ENCODE results near the gene MTM1. TPM values are rescaled to one million over a fixed set of nuclear protein-coding genes. Genes with fewer than 3 reads are reported as not detected.

The MTM1 gene
- total RNA-seq, 3 donors from 2014 or later (not counting 1 experiment from before 2014, with no cell fraction given), result 4.8 to 16.6 (median 6.1) TPM

- no peaks in the 10 kb centered on the region for H3K4me1 ChIP-seq (ENCODE audit: control insufficient read depth, insufficient read depth, low read length)
- no peaks in the 10 kb centered on the region for H3K9me3 Mint-ChIP-seq
- H3K4me1 Mint-ChIP-seq, result peaks cover 0 to 5% of the 10 kb centered on the region in 2 donors
- ATAC-seq, result no peak
- TF ChIP-seq CTCF (IDR thresholded peaks at IDR 0.05), result no peak
- no peak overlapping the region for H3K27ac Mint-ChIP-seq
- intact Hi-C loops (cut with micrococcal nuclease), result no loop called here
- no peaks in the 10 kb centered on the region for H3K27me3 ChIP-seq (ENCODE audit: control insufficient read depth, insufficient read depth, low read length)
- H3K36me3 Mint-ChIP-seq, result no peaks in the 10 kb centered on the region
- H3K9me3 ChIP-seq (ENCODE audit: control insufficient read depth, insufficient read depth, low read length), result no peaks in the 10 kb centered on the region
- no peak overlapping the region for H3K4me3 Mint-ChIP-seq
- no CpG with 5 or more reads among the region's 1 CpG for WGBS (ENCODE audit: insufficient coverage)
- DNase-seq, result no peak
- no peak overlapping the region for H3K4me3 ChIP-seq (ENCODE audit: low read length)
- H3K27ac ChIP-seq (ENCODE audit: low read length), result no peak overlapping the region
- peaks cover 6% of the 10 kb centered on the region for H3K36me3 ChIP-seq (ENCODE audit: control insufficient read depth, insufficient read depth, low read length)
- H3K27me3 Mint-ChIP-seq (ENCODE audit: low read depth in 2 of 2), result no peaks in the 10 kb centered on the region
These were observed 26.2 kb downstream of the MTM1 start for GRCh38 chrX:150594584-150594983.

- WGBS (ENCODE audit: insufficient coverage), result no CpG with 5 or more reads among the region's 1 CpG
- Histone ChIP-seq H3K4me3 (ENCODE audit: low read length) (no peak overlapping the region), H3K27ac (ENCODE audit: low read length) (no peak overlapping the region), H3K27me3 (ENCODE audit: control insufficient read depth, insufficient read depth, low read length) (no peaks in the 10 kb centered on the region), H3K36me3 (ENCODE audit: control insufficient read depth, insufficient read depth, low read length) (peaks cover 12% of the 10 kb centered on the region), H3K4me1 (ENCODE audit: control insufficient read depth, insufficient read depth, low read length) (no peaks in the 10 kb centered on the region), H3K9me3 (ENCODE audit: control insufficient read depth, insufficient read depth, low read length) (no peaks in the 10 kb centered on the region)
- Mint-ChIP-seq H3K4me3 (no peak overlapping the region), H3K9me3 (no peaks in the 10 kb centered on the region), H3K36me3 (no peaks in the 10 kb centered on the region), H3K27ac (no peak overlapping the region), H3K27me3 (ENCODE audit: low read depth in 2 of 2) (no peaks in the 10 kb centered on the region), H3K4me1 (peaks cover 0 to 6% of the 10 kb centered on the region in 2 donors)
- intact Hi-C loops (cut with micrococcal nuclease), result no loop called here
- no peak for ATAC-seq
- no peak for DNase-seq
- TF ChIP-seq CTCF (IDR thresholded peaks at IDR 0.05), result no peak
These were observed 30.8 kb downstream of the MTM1 start for GRCh38 chrX:150599226-150599625.

DNA sequence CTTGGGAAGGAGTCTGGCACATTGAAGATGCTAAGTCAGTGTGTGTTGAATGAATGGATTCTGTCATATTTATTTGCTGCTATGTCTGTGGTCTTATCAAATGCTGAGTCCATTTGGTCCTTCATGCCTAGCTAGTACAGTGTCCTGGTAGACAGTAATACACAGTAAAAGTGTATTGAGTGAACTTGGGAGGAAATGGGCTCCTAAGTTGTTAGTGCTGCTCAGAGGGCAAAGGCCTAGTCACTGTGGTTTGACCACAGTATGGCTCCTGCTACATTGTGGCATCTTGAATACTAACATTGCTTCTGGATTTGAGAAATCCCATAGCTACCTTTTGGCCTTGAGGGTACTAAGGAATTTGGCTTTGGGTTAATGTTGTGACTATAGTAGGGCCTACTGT is 33.9 kb downstream of the MTM1 start:
- Histone ChIP-seq H3K9me3 (ENCODE audit: control insufficient read depth, insufficient read depth, low read length) (no peaks in the 10 kb centered on the region), H3K4me3 (ENCODE audit: low read length) (no peak overlapping the region), H3K27ac (ENCODE audit: low read length) (no peak overlapping the region), H3K27me3 (ENCODE audit: control insufficient read depth, insufficient read depth, low read length) (no peaks in the 10 kb centered on the region), H3K4me1 (ENCODE audit: control insufficient read depth, insufficient read depth, low read length) (no peaks in the 10 kb centered on the region), H3K36me3 (ENCODE audit: control insufficient read depth, insufficient read depth, low read length) (peaks cover 12% of the 10 kb centered on the region)
- TF ChIP-seq CTCF (IDR thresholded peaks at IDR 0.05), result no peak
- Mint-ChIP-seq H3K9me3 (no peaks in the 10 kb centered on the region), H3K4me3 (no peak overlapping the region), H3K4me1 (peaks cover 0 to 6% of the 10 kb centered on the region in 2 donors), H3K27me3 (ENCODE audit: low read depth in 2 of 2) (no peaks in the 10 kb centered on the region), H3K27ac (no peak overlapping the region), H3K36me3 (no peaks in the 10 kb centered on the region)
- no peak for DNase-seq
- ATAC-seq, result no peak
- intact Hi-C loops (cut with micrococcal nuclease), result no loop called here

GRCh38 chrX:150602743-150603142 is 34.3 kb downstream of the MTM1 start:
- DNase-seq, result no peak
- Histone ChIP-seq H3K36me3 (ENCODE audit: control insufficient read depth, insufficient read depth, low read length) (peaks cover 9% of the 10 kb centered on the region), H3K27ac (ENCODE audit: low read length) (no peak overlapping the region), H3K4me1 (ENCODE audit: control insufficient read depth, insufficient read depth, low read length) (no peaks in the 10 kb centered on the region), H3K27me3 (ENCODE audit: control insufficient read depth, insufficient read depth, low read length) (no peaks in the 10 kb centered on the region), H3K4me3 (ENCODE audit: low read length) (no peak overlapping the region), H3K9me3 (ENCODE audit: control insufficient read depth, insufficient read depth, low read length) (no peaks in the 10 kb centered on the region)
- ATAC-seq, result no peak
- WGBS (ENCODE audit: insufficient coverage), result 87% methylated on average over 3 of the region's 3 CpGs
- H3K4me3 Mint-ChIP-seq, result no peak overlapping the region
- H3K9me3 Mint-ChIP-seq, result no peaks in the 10 kb centered on the region
- H3K27me3 Mint-ChIP-seq (ENCODE audit: low read depth in 2 of 2), result no peaks in the 10 kb centered on the region
- no peak overlapping the region for H3K27ac Mint-ChIP-seq
- no peaks in the 10 kb centered on the region for H3K36me3 Mint-ChIP-seq
- no peak for TF ChIP-seq CTCF (IDR thresholded peaks at IDR 0.05)
- intact Hi-C loops (cut with micrococcal nuclease), result no loop called here
- peaks cover 0 to 6% of the 10 kb centered on the region in 2 donors for H3K4me1 Mint-ChIP-seq
